Skeletal muscle tissue (tissue), 4 donors: Measurements from ENCODE around the gene SNX32. TPM values are rescaled to one million over a fixed set of nuclear protein-coding genes. Genes with fewer than 3 reads are reported as not detected.
"Not testable (repeated sequence)": the region's sequence is repeated elsewhere in the genome, so short reads cannot be mapped to it uniquely, and the experiment has no call there.

Experiments used
- H3K27ac ChIP-seq: one replicate; pipeline ENCODE4 v1.7.0; 2013; ENCODE audit warnings: mild to moderate bottlenecking, low read depth, low read length, inconsistent platforms
- H3K27me3 ChIP-seq, 3 donors: one replicate each; pipeline ENCODE4 v1.7.0; 2013; ENCODE audit warnings: low read length in 3 of 3; ENCODE audit not compliant: control insufficient read depth in 3 of 3, insufficient read depth in 3 of 3
- H3K36me3 ChIP-seq, 3 donors: one replicate each; pipeline ENCODE4 v1.7.0; 2013; ENCODE audit warnings: low read length in 3 of 3; ENCODE audit not compliant: control insufficient read depth in 3 of 3, insufficient read depth in 3 of 3
- H3K4me1 ChIP-seq, 3 donors: one replicate each; pipeline ENCODE4 v1.7.0; 2013; ENCODE audit warnings: low read length in 3 of 3, mild to moderate bottlenecking in 3 of 3; ENCODE audit not compliant: control insufficient read depth in 3 of 3, insufficient read depth in 3 of 3
- H3K4me3 ChIP-seq, 3 donors: one replicate each; pipeline ENCODE4 v1.7.0; 2013; ENCODE audit warnings: low read length in 3 of 3
- H3K9ac ChIP-seq, 3 donors: one replicate each; pipeline ENCODE4 v1.7.0; 2013; ENCODE audit warnings: low read length in 3 of 3, mild to moderate bottlenecking in 3 of 3, moderate library complexity in 2 of 3, low read depth in 1 of 3
- H3K9me3 ChIP-seq, 3 donors: one replicate each; pipeline ENCODE4 v1.7.0; 2013; ENCODE audit warnings: low read length in 3 of 3; ENCODE audit not compliant: control insufficient read depth in 3 of 3
- total RNA-seq: library from RNA; depleted of rRNA; stranded (reverse); fragments of >200 nt; gene quantifications from one replicate; pipeline ENCODE4 v1.2.3, GENCODE V29; 2014
- donor health status: Osteomylitis.

The SNX32 gene
- total RNA-seq, 1 donor from 2014 or later = under 0.01 TPM

DNA sequence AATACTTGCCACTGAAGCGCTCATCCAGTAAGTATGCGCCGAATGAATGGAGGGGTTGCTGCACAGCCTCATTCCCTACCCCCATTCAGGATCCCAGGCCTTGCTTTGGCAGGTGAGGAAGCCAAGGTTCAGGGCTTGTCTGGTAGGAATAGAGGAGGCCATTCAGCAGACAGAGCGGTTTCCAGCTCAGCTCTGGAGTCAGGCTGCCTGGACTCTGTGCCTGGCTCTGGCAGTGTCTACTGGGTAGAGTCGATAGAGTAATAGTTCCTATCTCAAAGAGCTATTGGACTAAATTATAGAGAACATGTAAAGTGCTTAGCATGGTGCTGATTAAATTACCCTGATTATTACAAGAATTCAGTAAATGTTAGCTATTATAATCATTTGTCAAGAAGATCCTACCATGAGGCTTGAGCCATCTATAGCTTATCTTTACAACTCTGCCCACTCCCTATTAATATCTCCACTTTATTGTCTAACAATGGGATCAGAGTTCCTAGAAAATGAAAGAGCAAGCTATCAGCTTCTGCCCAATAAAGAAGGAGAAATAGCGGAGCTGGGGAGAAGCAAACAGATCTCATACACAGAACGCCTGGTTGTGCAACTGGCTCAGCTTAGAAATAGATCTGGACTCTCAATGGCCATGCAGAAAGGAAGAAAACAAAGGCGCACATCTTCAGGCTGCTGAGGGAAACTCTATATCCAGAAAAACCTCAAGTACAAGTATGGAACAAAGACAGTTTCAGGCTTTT lies 6.6 kb upstream of the SNX32 start:
- Histone ChIP-seq H3K4me1 (no peaks in the 10 kb centered on the region), H3K27ac (no peak overlapping the region), H3K27me3 (no peaks in the 10 kb centered on the region), H3K9ac (no peak overlapping the region), H3K36me3 (no peaks in the 10 kb centered on the region), H3K9me3 (no peaks in the 10 kb centered on the region), H3K4me3 (no peak overlapping the region)

DNA sequence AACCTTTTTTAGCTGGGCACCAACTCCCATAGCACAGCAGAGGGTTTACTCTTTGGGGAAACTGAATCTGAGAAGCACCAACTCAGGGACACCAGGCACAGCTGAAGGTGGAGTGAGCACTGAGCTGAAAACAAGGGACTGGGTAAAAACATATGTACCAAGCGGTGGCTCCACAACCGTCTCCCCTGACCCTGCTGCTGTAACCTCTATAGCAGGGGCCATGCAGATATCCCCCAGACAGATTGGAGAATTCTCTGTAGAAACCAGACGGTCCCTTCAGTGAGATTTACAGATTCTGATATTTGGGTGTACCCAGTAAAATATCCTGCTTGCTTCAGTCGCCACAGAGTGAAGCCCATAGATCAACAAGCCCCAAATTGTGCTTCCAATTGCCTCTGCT lies 4.3 kb upstream of the SNX32 start:
- Histone ChIP-seq H3K27ac (no peak overlapping the region), H3K4me1 (peaks cover 7 to 17% (median 15%) of the 10 kb centered on the region in 3 donors), H3K36me3 (no peaks in the 10 kb centered on the region), H3K9me3 (no peaks in the 10 kb centered on the region), H3K9ac (no peak overlapping the region), H3K4me3 (no peak overlapping the region), H3K27me3 (peaks cover 0 to 8% (median 7%) of the 10 kb centered on the region in 3 donors)

DNA sequence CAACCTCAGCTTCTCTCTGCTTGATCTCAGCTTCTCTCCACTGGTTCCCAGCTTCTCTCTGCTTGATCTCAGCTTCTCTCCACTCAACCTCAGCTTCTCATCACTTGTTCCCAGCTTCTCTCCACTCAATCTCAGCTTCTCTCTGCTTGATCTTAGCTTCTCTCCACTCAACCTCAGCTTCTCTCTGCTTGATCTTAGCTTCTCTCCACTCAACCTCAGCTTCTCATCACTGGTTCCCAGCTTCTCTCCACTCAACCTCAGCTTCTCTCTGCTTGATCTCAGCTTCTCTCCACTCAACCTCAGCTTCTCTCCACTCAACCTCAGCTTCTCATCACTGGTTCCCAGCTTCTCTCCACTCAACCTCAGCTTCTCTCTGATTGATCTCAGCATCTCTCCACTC lies 1.5 kb upstream of the SNX32 start:
- H3K27ac ChIP-seq, H3K4me3 ChIP-seq, H3K36me3 ChIP-seq: not testable (repeated sequence)

DNA sequence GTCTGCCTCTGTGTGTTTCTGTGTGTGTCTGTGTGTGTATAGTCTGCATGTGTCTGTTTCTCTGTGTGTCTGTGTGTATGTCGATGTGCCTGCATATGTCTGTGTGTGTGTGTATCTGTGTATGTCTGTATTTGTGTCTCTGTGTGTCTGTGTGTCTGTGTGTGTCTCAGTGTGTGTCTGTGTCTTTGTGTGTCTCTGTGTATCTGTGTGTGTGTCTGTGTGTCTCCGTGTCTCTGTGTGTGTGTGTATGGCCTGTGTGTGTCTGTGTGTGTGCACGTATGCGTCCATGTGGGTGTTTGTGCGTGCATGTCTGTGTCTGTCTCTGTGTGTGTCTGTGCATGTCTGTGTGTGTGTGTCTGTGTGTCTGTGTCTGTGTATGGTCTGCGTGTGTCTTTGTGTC lies 439 bp downstream of the SNX32 start:
- Histone ChIP-seq H3K9ac (peak overlapping the region in 1 of 3 donors; percentile 45), H3K36me3 (no peaks in the 10 kb centered on the region), H3K4me3 (peak overlapping the region; percentile 70 to 88 (median 81)), H3K27me3 (peaks cover 0 to 19% (median 10%) of the 10 kb centered on the region in 3 donors), H3K4me1 (peaks cover 8 to 22% (median 16%) of the 10 kb centered on the region in 3 donors), H3K9me3 (no peaks in the 10 kb centered on the region), H3K27ac (no peak overlapping the region)

More for the DNA sequence above, 1.5 kb upstream of the SNX32 start:
- Histone ChIP-seq H3K4me1 (peaks cover 8 to 22% (median 16%) of the 10 kb centered on the region in 3 donors), H3K27me3 (peaks cover 0 to 19% (median 10%) of the 10 kb centered on the region in 3 donors)
- H3K9me3 ChIP-seq, H3K9ac ChIP-seq: not testable (repeated sequence)

GRCh38 chr11:65842144-65842543 lies 8.4 kb downstream of the SNX32 start:
- H3K36me3 ChIP-seq = no peaks in the 10 kb centered on the region
- no peaks in the 10 kb centered on the region for H3K4me1 ChIP-seq
- no peaks in the 10 kb centered on the region for H3K9me3 ChIP-seq
- no peak overlapping the region for H3K27ac ChIP-seq
- no peak overlapping the region for H3K4me3 ChIP-seq
- H3K27me3 ChIP-seq = no peaks in the 10 kb centered on the region
- H3K9ac ChIP-seq = no peak overlapping the region

DNA sequence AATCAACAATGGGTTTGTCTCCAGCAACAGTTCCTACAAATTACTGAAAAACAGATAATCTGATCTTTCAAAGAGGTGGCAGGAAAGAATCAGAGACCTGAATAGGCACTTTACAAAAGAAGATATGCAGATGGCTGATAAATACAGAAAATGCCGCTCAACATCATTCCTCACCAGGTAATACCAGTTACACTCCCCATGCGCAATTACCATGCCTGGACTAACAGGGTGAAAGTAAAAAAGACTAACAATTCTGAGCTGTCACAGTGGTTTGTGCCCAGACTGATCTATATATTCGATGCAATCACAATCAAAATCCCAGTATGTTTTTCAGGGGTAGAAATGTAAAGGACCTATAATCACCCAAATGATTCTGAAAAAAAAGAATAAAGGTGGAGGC lies 10.0 kb downstream of the SNX32 start:
- Histone ChIP-seq H3K27me3 (no peaks in the 10 kb centered on the region), H3K9ac (no peak overlapping the region), H3K27ac (no peak overlapping the region), H3K9me3 (no peaks in the 10 kb centered on the region), H3K36me3 (no peaks in the 10 kb centered on the region), H3K4me3 (no peak overlapping the region), H3K4me1 (no peaks in the 10 kb centered on the region)

GRCh38 chr11:65844231-65844872 lies 10.6 kb downstream of the SNX32 start:
- H3K4me3 ChIP-seq = no peak overlapping the region

DNA sequence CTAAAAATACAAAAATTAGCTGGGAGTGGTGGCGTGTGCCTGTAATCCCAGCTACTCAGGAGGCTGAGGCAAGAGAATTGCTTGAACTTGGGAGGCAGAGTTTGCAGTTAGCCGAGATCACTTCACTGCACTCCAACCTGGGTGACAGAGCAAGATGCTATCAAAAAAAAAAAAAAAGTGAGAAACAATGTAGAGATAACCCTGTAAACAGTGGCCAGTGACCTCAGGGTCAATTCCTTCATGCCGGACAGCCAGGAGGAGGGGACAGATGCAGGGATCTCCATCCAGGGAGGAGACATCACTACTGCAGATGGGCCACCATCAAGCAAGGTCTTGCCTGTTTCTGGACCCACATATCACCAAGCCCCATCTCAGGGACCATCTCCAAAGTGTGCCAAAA lies 14.0 kb downstream of the SNX32 start:
- H3K36me3 ChIP-seq = peaks cover 13 to 21% (median 18%) of the 10 kb centered on the region in 3 donors
- no peak overlapping the region for H3K4me3 ChIP-seq
- H3K27ac ChIP-seq = no peak overlapping the region
- no peaks in the 10 kb centered on the region for H3K4me1 ChIP-seq
- H3K9me3 ChIP-seq = peaks cover 0 to 5% (median 0%) of the 10 kb centered on the region in 3 donors
- H3K9ac ChIP-seq = no peak overlapping the region
- no peaks in the 10 kb centered on the region for H3K27me3 ChIP-seq

More at GRCh38 chr11:65844231-65844872, 10.6 kb downstream of the SNX32 start:
- Histone ChIP-seq H3K9ac (no peak overlapping the region), H3K27ac (no peak overlapping the region), H3K4me1 (no peaks in the 10 kb centered on the region), H3K36me3 (no peaks in the 10 kb centered on the region), H3K9me3 (no peaks in the 10 kb centered on the region), H3K27me3 (no peaks in the 10 kb centered on the region)

- peaks cover 23 to 30% (median 26%) of the 10 kb centered on the region in 3 donors for H3K36me3 ChIP-seq
- not testable (repeated sequence) for H3K9me3 ChIP-seq, H3K4me1 ChIP-seq, H3K27me3 ChIP-seq, H3K4me3 ChIP-seq, H3K9ac ChIP-seq, H3K27ac ChIP-seq
Observed at GRCh38 chr11:65848693-65849092, 14.9 kb downstream of the SNX32 start.

DNA sequence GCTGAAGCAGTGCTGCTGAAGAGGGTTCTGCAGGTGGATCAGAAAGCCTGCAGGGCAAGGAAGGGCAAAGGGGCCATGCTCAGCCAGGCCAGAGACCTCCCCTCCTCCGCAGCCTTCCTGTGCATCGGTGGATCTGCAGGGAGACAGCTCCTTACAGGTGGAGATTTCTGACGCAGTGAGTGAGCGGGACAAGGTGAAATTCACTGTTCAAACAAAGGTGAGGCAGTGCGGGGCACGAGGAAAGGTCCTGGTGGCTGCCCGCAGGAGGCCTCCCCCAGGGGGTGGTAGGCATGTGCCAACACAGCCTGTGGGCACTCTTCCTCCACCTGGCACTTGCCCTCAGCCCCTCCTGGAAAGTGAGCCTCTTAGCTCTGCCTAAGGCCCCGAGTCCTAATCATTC lies 15.6 kb downstream of the SNX32 start:
- H3K36me3 ChIP-seq = peaks cover 30 to 36% (median 32%) of the 10 kb centered on the region in 3 donors
- no peak overlapping the region for H3K9ac ChIP-seq
- peaks cover 0 to 5% (median 0%) of the 10 kb centered on the region in 3 donors for H3K9me3 ChIP-seq
- H3K4me3 ChIP-seq = no peak overlapping the region
- no peaks in the 10 kb centered on the region for H3K27me3 ChIP-seq
- peaks cover 0 to 4% (median 3%) of the 10 kb centered on the region in 3 donors for H3K4me1 ChIP-seq
- no peak overlapping the region for H3K27ac ChIP-seq
